Naive thymus-derived CD8-positive, alpha-beta T cell (primary cell): Measurements from ENCODE around the gene TAS2R5. TPM values are rescaled to one million over a fixed set of nuclear protein-coding genes. Genes with fewer than 3 reads are reported as not detected.
"Not testable (repeated sequence)": the region's sequence is repeated elsewhere in the genome, so short reads cannot be mapped to it uniquely, and the experiment has no call there.

Experiments used
- ATAC-seq, 2 donors: fragments of 150-1000 bp; cut with Tn5 transposase in 1 of 2; sonication (Bioruptor Pico), chemical (Tn5 transposase) in 1 of 2; 1 replicate in 1 of 2; 2 replicates in 1 of 2; pipeline ENCODE4 v1.10.0; 2021; ENCODE audit warnings: mild to moderate bottlenecking in 2 of 2, moderate library complexity in 2 of 2
- POLR2A ChIA-PET: fragments of 350-600 bp; sonication (Branson Sonifier 250); formaldehyde crosslinking; loops from one replicate; lab custom pipeline; 2021; ENCODE audit warnings: antibody characterized with exemption; lab: Charles Lee
- DNase-seq, 10 donors: peaks; one replicate each; pipeline versions ENCODE4 v3.0.0 to v3.0.0-alpha.2; 2020 to 2022
- H3K27ac Mint-ChIP-seq, 10 donors: one replicate each; pipeline ENCODE4 v1.8.0; 2020 to 2022; ENCODE audit warnings: mild to moderate bottlenecking in 10 of 10, mixed read lengths in 10 of 10, moderate library complexity in 4 of 10, inconsistent platforms in 1 of 10
- H3K27me3 Mint-ChIP-seq, 5 donors: one replicate each; pipeline ENCODE4 v1.8.0; 2021 to 2022; ENCODE audit warnings: mixed read lengths in 5 of 5
- H3K36me3 Mint-ChIP-seq, 3 donors: one replicate each; pipeline ENCODE4 v1.8.0; 2020 to 2022; ENCODE audit warnings: mixed read lengths in 3 of 3, mild to moderate bottlenecking in 2 of 3, inconsistent platforms in 1 of 3
- H3K4me1 Mint-ChIP-seq, 4 donors: one replicate each; pipeline ENCODE4 v1.8.0; 2021 to 2022; ENCODE audit warnings: mixed read lengths in 4 of 4
- H3K4me3 Mint-ChIP-seq, 10 donors: one replicate each; pipeline ENCODE4 v1.8.0; 2020 to 2022; ENCODE audit warnings: mild to moderate bottlenecking in 10 of 10, mixed read lengths in 10 of 10, moderate library complexity in 6 of 10, inconsistent platforms in 1 of 10
- H3K9me3 Mint-ChIP-seq, 9 donors: one replicate each; pipeline ENCODE4 v1.8.0; 2020 to 2022; ENCODE audit warnings: mixed read lengths in 9 of 9, mild to moderate bottlenecking in 3 of 9, inconsistent platforms in 1 of 9, moderate library complexity in 1 of 9
- polyA plus RNA-seq, 3 donors: library from polyadenylated mRNA; unstranded; fragments of 300-500 nt; fragmentation: Illumina TruSeq; gene quantifications; one replicate each; pipeline ENCODE4 v1.2.3, GENCODE V29; 2021
- total RNA-seq, 8 experiments: library from RNA in 2 of 8; stranded (reverse) in 2 of 8; gene quantifications; one replicate each; pipeline ENCODE4 v1.2.3 and lab custom pipeline; 2021 to 2026

TAS2R5 gene
- total and polyA plus RNA-seq, 5 experiments from 2014 or later = 0.16 to 5.2 (median 3.6) TPM; not detected in 2

DNA sequence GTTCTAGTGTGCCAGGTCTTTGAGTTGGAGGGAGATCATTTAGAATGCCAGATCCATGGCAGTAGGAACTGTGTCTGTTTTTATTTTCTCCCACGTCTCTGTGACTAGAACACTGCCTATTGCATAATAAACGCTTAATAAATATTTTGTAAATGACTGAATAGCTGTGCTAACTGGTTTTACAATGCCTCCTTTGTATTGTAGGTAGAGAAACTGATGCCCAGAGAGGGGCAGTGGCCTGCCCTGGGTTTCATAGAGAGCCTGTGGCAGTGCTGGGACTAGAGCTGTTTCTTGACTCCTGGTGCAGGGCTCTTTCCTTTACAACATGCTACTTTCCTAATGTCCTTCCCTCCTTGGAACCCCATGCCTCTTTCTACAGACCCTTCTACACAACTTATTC lies 2.5 kb downstream of the TAS2R5 start:
- H3K27me3 Mint-ChIP-seq = no peaks in the 10 kb centered on the region
- H3K4me1 Mint-ChIP-seq = peaks cover 0 to 4% (median 0%) of the 10 kb centered on the region in 4 donors
- POLR2A ChIA-PET = no interaction called here
- H3K9me3 Mint-ChIP-seq = no peaks in the 10 kb centered on the region
- H3K4me3 Mint-ChIP-seq = no peak overlapping the region
- no peak for DNase-seq
- no peak for ATAC-seq
- peaks cover 4 to 55% (median 36%) of the 10 kb centered on the region in 3 donors for H3K36me3 Mint-ChIP-seq
- no peak overlapping the region for H3K27ac Mint-ChIP-seq

DNA sequence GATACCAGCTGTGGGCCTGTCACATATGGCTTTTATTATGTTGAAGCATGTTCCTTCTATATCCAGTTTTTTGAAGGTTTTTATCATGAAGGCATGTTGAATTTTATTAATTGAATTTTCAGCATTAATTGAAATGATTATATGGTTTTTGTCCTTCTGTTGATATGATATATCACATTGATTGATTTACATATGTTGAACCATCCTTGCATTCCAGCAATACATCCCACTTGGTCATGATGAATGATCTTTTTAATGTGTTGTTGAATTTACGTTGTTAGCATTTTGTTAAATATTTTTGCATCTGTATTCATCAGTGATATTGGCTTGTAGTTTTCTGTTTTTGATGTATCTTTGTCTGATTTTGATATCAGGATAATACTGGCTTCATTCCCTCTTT lies 30.1 kb downstream of the TAS2R5 start:
- peaks cover 28 to 77% (median 72%) of the 10 kb centered on the region in 3 donors for H3K36me3 Mint-ChIP-seq
- H3K27me3 Mint-ChIP-seq = no peaks in the 10 kb centered on the region
- H3K27ac Mint-ChIP-seq = no peak overlapping the region
- H3K4me1 Mint-ChIP-seq = no peaks in the 10 kb centered on the region
- POLR2A ChIA-PET = no interaction called here
- no peak overlapping the region for H3K4me3 Mint-ChIP-seq
- no peak for DNase-seq
- no peak for ATAC-seq
- peaks cover 33 to 84% (median 61%) of the 10 kb centered on the region in 9 donors for H3K9me3 Mint-ChIP-seq

DNA sequence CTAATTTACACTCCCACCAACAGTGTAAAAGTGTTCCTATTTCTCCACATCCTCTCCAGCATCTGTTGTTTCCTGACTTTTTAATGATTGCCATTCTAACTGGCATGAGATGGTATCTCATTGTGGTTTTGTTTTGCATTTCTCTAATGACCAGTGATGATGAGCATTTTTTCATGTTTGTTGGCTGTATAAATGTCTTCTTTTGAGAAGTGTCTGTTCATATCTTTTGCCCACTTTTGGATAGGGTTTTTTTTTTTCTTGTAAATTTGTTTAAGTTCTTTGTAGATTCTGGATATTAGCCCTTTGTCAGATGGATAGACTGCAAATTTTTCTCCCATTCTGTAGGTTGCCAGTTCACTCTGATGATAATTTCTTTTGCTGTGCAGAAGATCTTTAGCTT lies 32.4 kb downstream of the TAS2R5 start:
- ATAC-seq, POLR2A ChIA-PET, H3K4me1 Mint-ChIP-seq, DNase-seq, H3K27ac Mint-ChIP-seq, H3K27me3 Mint-ChIP-seq, H3K4me3 Mint-ChIP-seq: not testable (repeated sequence)
- peaks cover 25 to 78% (median 78%) of the 10 kb centered on the region in 3 donors for H3K36me3 Mint-ChIP-seq
- H3K9me3 Mint-ChIP-seq = peaks cover 26 to 90% (median 60%) of the 10 kb centered on the region in 9 donors

DNA sequence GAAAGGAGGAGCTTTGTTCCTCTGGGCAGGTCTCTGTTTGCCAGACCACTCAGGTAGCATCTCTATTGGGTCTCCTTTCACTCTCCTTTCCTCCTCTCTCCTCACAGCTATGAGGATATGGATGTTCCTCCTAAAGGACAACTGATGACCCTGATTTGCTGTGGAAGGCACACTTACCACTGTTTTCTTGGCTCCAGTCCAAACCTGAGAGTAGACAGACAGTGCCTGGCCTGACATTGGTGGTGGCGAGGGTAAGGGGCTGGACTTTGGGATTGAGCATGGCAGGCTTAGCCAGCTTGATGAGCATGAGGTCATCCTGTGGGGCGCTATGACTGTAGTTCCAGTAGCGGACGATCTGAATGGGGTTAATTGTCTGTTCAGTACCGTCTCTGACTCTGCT lies 47.7 kb downstream of the TAS2R5 start:
- DNase-seq (no peak), ATAC-seq (no peak)
- Mint-ChIP-seq H3K27ac (no peak overlapping the region), H3K27me3 (no peaks in the 10 kb centered on the region), H3K9me3 (no peaks in the 10 kb centered on the region), H3K4me1 (no peaks in the 10 kb centered on the region), H3K4me3 (no peak overlapping the region), H3K36me3 (peaks cover 4 to 24% (median 5%) of the 10 kb centered on the region in 3 donors)
- POLR2A ChIA-PET = no interaction called here

DNA sequence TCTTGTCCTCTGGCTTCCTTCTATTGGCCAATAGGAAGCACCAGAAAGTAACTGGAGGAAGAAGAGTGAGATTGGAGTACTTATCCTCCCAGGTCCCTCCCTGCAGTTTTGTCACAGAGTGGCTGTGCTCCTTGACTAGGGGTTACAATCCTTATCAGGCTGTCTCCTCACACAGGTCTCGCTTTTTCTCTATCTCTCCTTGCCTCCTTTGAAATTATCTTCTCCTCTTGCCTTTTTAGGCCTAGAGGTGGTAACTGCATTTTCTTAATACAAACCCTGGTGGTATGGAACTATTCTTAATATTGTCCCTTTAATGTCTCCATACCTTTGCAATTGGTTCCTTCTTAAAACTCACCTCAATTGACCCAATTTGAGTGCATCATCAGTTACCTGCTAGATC lies 48.6 kb downstream of the TAS2R5 start:
- H3K27ac Mint-ChIP-seq = no peak overlapping the region
- no peaks in the 10 kb centered on the region for H3K9me3 Mint-ChIP-seq
- POLR2A ChIA-PET = no interaction called here
- peaks cover 0 to 19% (median 0%) of the 10 kb centered on the region in 3 donors for H3K36me3 Mint-ChIP-seq
- no peaks in the 10 kb centered on the region for H3K4me1 Mint-ChIP-seq
- no peak for DNase-seq
- ATAC-seq = no peak
- H3K27me3 Mint-ChIP-seq = no peaks in the 10 kb centered on the region
- no peak overlapping the region for H3K4me3 Mint-ChIP-seq

DNA sequence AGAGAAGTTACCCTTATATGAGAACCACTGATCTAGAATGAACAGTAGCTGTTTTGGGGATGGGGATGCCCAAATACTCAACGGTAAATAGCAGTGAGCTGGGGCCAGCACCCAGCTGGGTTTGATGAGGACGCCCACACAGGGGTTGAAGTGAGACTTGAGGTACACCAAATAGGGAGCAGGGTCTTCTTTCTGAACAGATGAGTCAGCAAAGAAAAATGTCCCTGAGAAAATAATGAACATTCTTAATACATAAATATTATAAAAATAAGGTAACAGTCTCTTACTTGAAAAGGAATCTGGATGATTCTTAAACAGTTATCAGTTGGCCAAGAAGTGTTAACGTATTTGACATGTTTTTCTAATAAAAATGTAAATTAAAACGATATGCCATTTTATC lies 49.2 kb downstream of the TAS2R5 start:
- Mint-ChIP-seq H3K27ac (no peak overlapping the region), H3K36me3 (peaks cover 0 to 15% (median 0%) of the 10 kb centered on the region in 3 donors), H3K4me3 (no peak overlapping the region), H3K4me1 (no peaks in the 10 kb centered on the region), H3K9me3 (no peaks in the 10 kb centered on the region), H3K27me3 (no peaks in the 10 kb centered on the region)
- DNase-seq (no peak), ATAC-seq (no peak)
- POLR2A ChIA-PET = no interaction called here

DNA sequence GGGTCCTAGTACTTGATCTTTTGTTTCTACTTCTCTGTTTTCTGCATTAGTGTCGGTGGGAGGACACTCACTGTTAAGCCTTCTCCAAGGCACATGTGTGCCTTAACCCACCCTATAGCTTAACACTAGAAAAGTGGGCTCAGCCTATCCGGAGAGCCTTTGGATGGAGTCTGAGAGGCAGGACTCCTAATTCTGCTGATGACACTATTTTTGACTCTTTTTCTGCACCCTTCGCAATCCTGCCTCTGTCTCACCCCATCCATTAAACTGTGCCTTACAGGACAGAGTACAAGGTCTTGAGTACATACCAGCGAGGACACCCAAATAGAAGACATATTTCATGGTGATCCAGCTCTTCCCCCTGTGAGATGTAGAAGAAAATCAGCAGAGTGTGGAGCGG lies 50.7 kb downstream of the TAS2R5 start:
- DNase-seq = no peak
- no peak for ATAC-seq
- Mint-ChIP-seq H3K4me1 (no peaks in the 10 kb centered on the region), H3K36me3 (peaks cover 0 to 14% (median 0%) of the 10 kb centered on the region in 3 donors), H3K4me3 (no peak overlapping the region), H3K27me3 (no peaks in the 10 kb centered on the region), H3K27ac (no peak overlapping the region), H3K9me3 (no peaks in the 10 kb centered on the region)
- POLR2A ChIA-PET = no interaction called here

Other genes with a start within 250 kb of the TAS2R5 start
- 10 to 100 TPM; 26.3 to 26.7 TPM for gene AGK, start 238.8 kb upstream of the TAS2R5 start, total RNA-seq
- gene AGK, start 238.8 kb upstream of the TAS2R5 start, polyA plus RNA-seq = 10 to 100 TPM; 23.3 to 29.3 (median 25.6) TPM
- 10 to 100 TPM; 65.4 to 68.0 TPM for gene DENND11, start 88.1 kb upstream of the TAS2R5 start, total RNA-seq
- 10 to 100 TPM; 16.4 to 30.0 (median 20.3) TPM for gene DENND11, start 88.1 kb upstream of the TAS2R5 start, polyA plus RNA-seq
- not detected for gene WEE2, start 81.9 kb upstream of the TAS2R5 start, total RNA-seq
- gene WEE2, start 81.9 kb upstream of the TAS2R5 start, polyA plus RNA-seq = not detected
- 100 to 1,000 TPM; 128 to 131 TPM for gene SSBP1, start 51.9 kb upstream of the TAS2R5 start, total RNA-seq
- 100 to 1,000 TPM; 341 to 350 (median 349) TPM for gene SSBP1, start 51.9 kb upstream of the TAS2R5 start, polyA plus RNA-seq
- gene TAS2R3, start 26.1 kb upstream of the TAS2R5 start, total RNA-seq = 1 to 10 TPM; 4.6 to 5.0 TPM
- not detected for gene TAS2R3, start 26.1 kb upstream of the TAS2R5 start, polyA plus RNA-seq
- 1 to 10 TPM; 3.3 to 3.4 TPM for gene TAS2R4, start 13.5 kb upstream of the TAS2R5 start, total RNA-seq
- gene TAS2R4, start 13.5 kb upstream of the TAS2R5 start, polyA plus RNA-seq = under 1 TPM in 2 of 3 donors, not detected in 1; 0.06 to 0.08 TPM
- gene PRSS37, start 51.3 kb downstream of the TAS2R5 start, total RNA-seq = not detected
- gene PRSS37, start 51.3 kb downstream of the TAS2R5 start, polyA plus RNA-seq = not detected
- not detected for gene OR9A4, start 126.2 kb downstream of the TAS2R5 start, total RNA-seq
- gene OR9A4, start 126.2 kb downstream of the TAS2R5 start, polyA plus RNA-seq = not detected
- gene CLEC5A, start 156.8 kb downstream of the TAS2R5 start, total RNA-seq = under 1 TPM; 0.31 to 0.77 TPM
- not detected for gene CLEC5A, start 156.8 kb downstream of the TAS2R5 start, polyA plus RNA-seq
- not detected for gene TAS2R38, start 183.6 kb downstream of the TAS2R5 start, total RNA-seq
- not detected for gene TAS2R38, start 183.6 kb downstream of the TAS2R5 start, polyA plus RNA-seq
- gene MGAM, start 205.7 kb downstream of the TAS2R5 start, total RNA-seq = under 1 TPM; 0.08 to 0.26 TPM
- gene MGAM, start 205.7 kb downstream of the TAS2R5 start, polyA plus RNA-seq = not detected